AG08395 (cell line): ENCODE data around the gene OR4K17.
"Not testable (repeated sequence)": the region's sequence is repeated elsewhere in the genome, so short reads cannot be mapped to it uniquely, and the experiment has no call there.

ENCODE experiments used
- DNase-seq: peaks from one replicate; pipeline ENCODE4 v3.0.0; 2012; ENCODE audit warnings: mixed read lengths, low spot score

The OR4K17 gene

GRCh38 chr14:20110438-20110837 lies at the start of gene OR4K17:
TSS of gene OR4K17 (plus strand) at chr14:20110739. CDS start at chr14:20117500, 6,761 bp downstream.
- no peak for DNase-seq

GRCh38 chr14:20092050-20092449 lies 18.5 kb upstream of the OR4K17 start:
- no peak for DNase-seq

- no peak for DNase-seq
Observed at GRCh38 chr14:20093442-20093841, 17.1 kb upstream of the OR4K17 start.

GRCh38 chr14:20098926-20099770 lies 11.4 kb upstream of the OR4K17 start:
- not testable (repeated sequence) for DNase-seq

- no peak for DNase-seq
Observed at GRCh38 chr14:20112321-20112720, 1.8 kb downstream of the OR4K17 start.

GRCh38 chr14:20116748-20117147 lies 6.2 kb downstream of the OR4K17 start:
- DNase-seq: no peak

- DNase-seq: no peak
Observed at GRCh38 chr14:20118795-20119194, 8.3 kb downstream of the OR4K17 start.

GRCh38 chr14:20138520-20138919 lies 28.0 kb downstream of the OR4K17 start, which contains the start of gene OR4N5:
TSS of gene OR4N5 (plus strand) at chr14:20138820. CDS start at chr14:20143736, 4,916 bp downstream.
- DNase-seq: no peak

- DNase-seq: no peak
Observed at GRCh38 chr14:20143911-20144310, 33.4 kb downstream of the OR4K17 start.

GRCh38 chr14:20144820-20145219 lies 34.3 kb downstream of the OR4K17 start:
- DNase-seq: no peak

GRCh38 chr14:20164462-20164861 lies 53.9 kb downstream of the OR4K17 start:
- no peak for DNase-seq

GRCh38 chr14:20167091-20167490 lies 56.6 kb downstream of the OR4K17 start:
- no peak for DNase-seq

GRCh38 chr14:20169852-20170251 lies 59.3 kb downstream of the OR4K17 start:
- DNase-seq: not testable (repeated sequence)
